Stomach (tissue), 9 donors: ENCODE measurements around the gene COX5B. TPM values are rescaled to one million over a fixed set of nuclear protein-coding genes. Genes with fewer than 3 reads are reported as not detected.
A peak's percentile ranks its signal among the peaks of the same experiment; 100 is the strongest.

Experiments used
- DNase-seq, 2 donors: peaks; one replicate each; pipeline versions ENCODE4 v3.0.0 to v3.0.0-alpha.2; 2013 to 2019
- H3K27ac ChIP-seq, 5 donors: fragments of 200-600 bp in 4 of 5; sonication (generic) in 4 of 5; one replicate each; pipeline ENCODE4 v1.5.1; 2013 to 2019; ENCODE audit warnings: mild to moderate bottlenecking in 1 of 5, moderate library complexity in 1 of 5
- H3K27me3 ChIP-seq, 3 donors: fragments of 200-600 bp; sonication (generic); one replicate each; pipeline ENCODE4 v1.5.1; 2017 to 2019; ENCODE audit warnings: mixed run types in 1 of 3
- H3K36me3 ChIP-seq, 4 donors: fragments of 200-600 bp; sonication (generic); 1 replicate in 3 of 4; 2 replicates in 1 of 4; pipeline ENCODE4 v1.5.1; 2016 to 2019
- H3K4me1 ChIP-seq, 4 donors: fragments of 200-600 bp; sonication (generic); one replicate each; pipeline ENCODE4 v1.5.1; 2016 to 2019
- H3K4me3 ChIP-seq, 4 donors: fragments of 200-600 bp; sonication (generic) in 3 of 4; one replicate each; pipeline ENCODE4 v1.5.1; 2016 to 2019; ENCODE audit warnings: mild to moderate bottlenecking in 1 of 4
- H3K9me3 ChIP-seq, 4 donors: fragments of 200-600 bp; sonication (generic); one replicate each; pipeline ENCODE4 v1.5.1; 2016 to 2019
- CTCF ChIP-seq, 7 experiments: fragments of 450-650 bp in 4 of 7; fragments of 200-600 bp in 3 of 7; sonication (generic) in 3 of 7; IDR thresholded peaks; one replicate each; pipeline ENCODE4 v1.5.1; 2016 to 2019; ENCODE audit warnings: antibody characterized with exemption in 7 of 7, control low read depth in 2 of 7, mild to moderate bottlenecking in 1 of 7
- EP300 ChIP-seq: sonication (generic); formaldehyde crosslinking; IDR thresholded peaks from one replicate; pipeline ENCODE4 v1.6.1; 2017; ENCODE audit warnings: antibody characterized with exemption
- POLR2A ChIP-seq, 4 donors: fragments of 450-650 bp; IDR thresholded peaks; one replicate each; pipeline ENCODE4 v1.6.1; 2016; ENCODE audit warnings: antibody characterized with exemption in 4 of 4, control low read depth in 2 of 4, mild to moderate bottlenecking in 1 of 4, moderate library complexity in 1 of 4
- POLR2AphosphoS5 ChIP-seq, 3 donors: sonication (generic); formaldehyde crosslinking; IDR thresholded peaks; one replicate each; pipeline ENCODE4 v1.6.1; 2016; ENCODE audit warnings: antibody characterized with exemption in 3 of 3
- WGBS, 5 donors: extraction: QIAGEN DNeasy Blood & Tissue Kit in 3 of 5; methylation state at CpG; one replicate each; pipeline versions ENCODE4 v1.1.5 to v1.1.7; 2013 to 2018; 5-methylcytosine and 5-hydroxymethylcytosine counted together
- intact Hi-C: fragments of 100-400 bp; cut with DNase I; formaldehyde crosslinking; loops from one replicate; pipeline ENCODE4 v1.15.1; 2023; ENCODE audit warnings: low total_unique reads
- polyA plus RNA-seq, 3 donors: library from polyadenylated mRNA; stranded (reverse); fragments of 200-250 nt; gene quantifications; one replicate each; pipeline ENCODE4 v1.2.3, GENCODE V29; 2013
- small RNA-seq, 4 donors: library from RNA; depleted of rRNA; stranded (forward); fragments of <200 nt; gene quantifications; one replicate each; pipeline ENCODE3, GENCODE V24; 2016
- total RNA-seq, 5 donors: library from RNA; depleted of rRNA; stranded (reverse); fragments of >200 nt; gene quantifications; one replicate each; pipeline versions ENCODE4 v1.1.0 to v1.2.3, GENCODE V29; 2014 to 2016
- donor health status: healthy with polysubstance abuse.
- donor health status: Bipolar disorder and iron deficiency.
- donor health status: healthy.

The COX5B gene
- total and polyA plus RNA-seq, 8 donors = 370 to 935 (median 571) TPM

- DNase-seq = no peak
- H3K4me1 ChIP-seq = peaks cover 0 to 5% (median 2%) of the 10 kb centered on the region in 4 donors
- H3K36me3 ChIP-seq = no peaks in the 10 kb centered on the region
- H3K27ac ChIP-seq = no peak overlapping the region
- H3K9me3 ChIP-seq = no peaks in the 10 kb centered on the region
- no peak for TF ChIP-seq EP300
- TF ChIP-seq POLR2A (IDR thresholded peaks at IDR 0.05) = no peak
- no peak for TF ChIP-seq CTCF (IDR thresholded peaks at IDR 0.05)
- TF ChIP-seq POLR2AphosphoS5 (IDR thresholded peaks at IDR 0.05) = no peak
- intact Hi-C loops = loop anchor here (10.0 kb wide), 1 partner anchor 99 kb away; no protein-coding TSS in a partner anchor
- no peak overlapping the region for H3K4me3 ChIP-seq
- no peaks in the 10 kb centered on the region for H3K27me3 ChIP-seq
These were observed 47.6 kb downstream of the COX5B start for GRCh38 chr2:97693476-97693875.

GRCh38 chr2:97695744-97696143 is 49.9 kb downstream of the COX5B start:
- no peak overlapping the region for H3K27ac ChIP-seq
- H3K4me3 ChIP-seq = no peak overlapping the region
- no peak for DNase-seq
- no peaks in the 10 kb centered on the region for H3K36me3 ChIP-seq
- no peaks in the 10 kb centered on the region for H3K27me3 ChIP-seq
- peaks cover 0 to 5% (median 2%) of the 10 kb centered on the region in 4 donors for H3K4me1 ChIP-seq
- H3K9me3 ChIP-seq = no peaks in the 10 kb centered on the region
- 84 to 92% (median 87%) methylated on average over 5 of the region's 5 CpGs for WGBS, 5 donors
- intact Hi-C loops = loop anchor here (10.0 kb wide), 1 partner anchor 101 kb away; no protein-coding TSS in a partner anchor
- TF ChIP-seq CTCF (IDR thresholded peaks at IDR 0.05) (no peak), EP300 (no peak), POLR2A (IDR thresholded peaks at IDR 0.05) (no peak), POLR2AphosphoS5 (IDR thresholded peaks at IDR 0.05) (no peak)

GRCh38 chr2:97697252-97698235 is 51.7 kb downstream of the COX5B start:
- Histone ChIP-seq H3K4me3 (no peak overlapping the region), H3K27ac (peak overlapping the region in 1 of 5 donors; percentile 7), H3K27me3 (no peaks in the 10 kb centered on the region), H3K36me3 (no peaks in the 10 kb centered on the region), H3K9me3 (no peaks in the 10 kb centered on the region), H3K4me1 (peaks cover 0 to 5% (median 2%) of the 10 kb centered on the region in 4 donors)
- WGBS, 5 donors = 25 to 30% (median 27%) methylated on average over 14 of the region's 14 CpGs
- DNase-seq = peak; percentile 94 to 95
- TF ChIP-seq EP300 (no peak), CTCF (IDR thresholded peaks at IDR 0.05) (peak in 6 of 7 experiments; percentile 88 to 98 (median 94)), POLR2AphosphoS5 (IDR thresholded peaks at IDR 0.05) (peak in 2 of 3 donors; percentile 20 to 54), POLR2A (IDR thresholded peaks at IDR 0.05) (no peak)
- intact Hi-C loops = loop anchor here (10.0 kb wide), 1 partner anchor 103 kb away; no protein-coding TSS in a partner anchor

Small RNAs within 50 kb of the gene (small RNA-seq; reads per million reads assigned to genes)
- 0 to 0.20 (median 0) reads per million in 4 donors for gene RNU4-8P

Other genes with a start within 250 kb of the COX5B start
- 100 to 1,000 TPM in 2 of 5 donors, 10 to 100 TPM in 3; 32.2 to 188 (median 91.4) TPM for gene ANKRD36B, start 56.2 kb upstream of the COX5B start, total RNA-seq
- 1 to 10 TPM; 8.7 to 8.9 (median 8.9) TPM for gene ANKRD36B, start 56.2 kb upstream of the COX5B start, polyA plus RNA-seq
- gene ACTR1B, start 18.0 kb downstream of the COX5B start, total RNA-seq = 10 to 100 TPM; 47.5 to 92.1 (median 53.4) TPM
- 10 to 100 TPM; 56.2 to 60.3 (median 57.3) TPM for gene ACTR1B, start 18.0 kb downstream of the COX5B start, polyA plus RNA-seq
- 10 to 100 TPM in 2 of 5 donors, 1 to 10 TPM in 1, not detected in 2; 2.3 to 35.3 (median 15.2) TPM for gene C2orf92, start 23.7 kb downstream of the COX5B start, total RNA-seq
- gene C2orf92, start 23.7 kb downstream of the COX5B start, polyA plus RNA-seq = 1 to 10 TPM; 3.1 to 7.8 (median 4.2) TPM
- gene ZAP70, start 67.5 kb downstream of the COX5B start, total RNA-seq = 10 to 100 TPM in 3 of 5 donors, 1 to 10 TPM in 2; 3.3 to 78.2 (median 19.2) TPM
- gene ZAP70, start 67.5 kb downstream of the COX5B start, polyA plus RNA-seq = 1 to 10 TPM; 1.1 to 2.8 (median 2.1) TPM